ENCODE measurements around the gene FHOD3.

Gene FHOD3

DNA sequence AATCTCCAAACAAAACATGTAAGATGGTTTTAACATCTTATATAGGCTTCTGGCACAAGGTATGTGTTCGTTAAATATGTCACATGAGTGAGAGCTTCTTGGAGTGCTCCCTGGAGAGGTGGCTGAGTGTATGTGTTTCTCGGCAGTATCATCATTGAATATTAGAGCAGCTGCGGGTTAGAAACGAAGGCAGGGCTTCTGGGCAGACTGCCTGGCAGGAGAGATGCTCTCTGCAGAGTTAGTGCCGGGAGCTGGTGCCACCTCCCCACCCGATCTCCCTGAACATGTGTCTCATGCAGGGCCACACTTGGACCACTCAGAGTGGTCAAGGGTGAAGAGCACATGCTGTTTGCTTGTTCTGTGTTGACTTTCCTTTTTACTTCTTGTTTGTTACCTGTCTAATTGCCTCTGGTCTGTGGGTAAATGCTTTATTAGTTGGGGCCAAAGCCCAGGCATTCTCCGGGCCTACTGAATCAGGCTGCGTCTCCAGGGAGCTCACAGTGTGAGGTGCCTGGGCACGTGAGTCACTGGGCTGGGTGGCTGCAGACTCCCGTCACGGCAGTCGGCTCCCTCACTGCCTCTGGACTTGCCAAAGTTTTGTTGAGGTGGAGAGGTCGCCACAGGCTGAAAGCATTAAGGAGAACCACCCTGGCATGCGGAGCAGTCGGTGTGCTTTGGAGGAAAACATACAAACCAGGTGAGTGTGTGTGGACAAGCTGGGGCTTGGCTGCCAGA lies 246.6 kb downstream of the FHOD3 start:
- TF ChIP-seq, protein P1, sequence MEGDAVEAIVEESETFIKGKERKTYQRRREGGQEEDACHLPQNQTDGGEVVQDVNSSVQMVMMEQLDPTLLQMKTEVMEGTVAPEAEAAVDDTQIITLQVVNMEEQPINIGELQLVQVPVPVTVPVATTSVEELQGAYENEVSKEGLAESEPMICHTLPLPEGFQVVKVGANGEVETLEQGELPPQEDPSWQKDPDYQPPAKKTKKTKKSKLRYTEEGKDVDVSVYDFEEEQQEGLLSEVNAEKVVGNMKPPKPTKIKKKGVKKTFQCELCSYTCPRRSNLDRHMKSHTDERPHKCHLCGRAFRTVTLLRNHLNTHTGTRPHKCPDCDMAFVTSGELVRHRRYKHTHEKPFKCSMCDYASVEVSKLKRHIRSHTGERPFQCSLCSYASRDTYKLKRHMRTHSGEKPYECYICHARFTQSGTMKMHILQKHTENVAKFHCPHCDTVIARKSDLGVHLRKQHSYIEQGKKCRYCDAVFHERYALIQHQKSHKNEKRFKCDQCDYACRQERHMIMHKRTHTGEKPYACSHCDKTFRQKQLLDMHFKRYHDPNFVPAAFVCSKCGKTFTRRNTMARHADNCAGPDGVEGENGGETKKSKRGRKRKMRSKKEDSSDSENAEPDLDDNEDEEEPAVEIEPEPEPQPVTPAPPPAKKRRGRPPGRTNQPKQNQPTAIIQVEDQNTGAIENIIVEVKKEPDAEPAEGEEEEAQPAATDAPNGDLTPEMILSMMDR (conservative IDR thresholded peaks at IDR 0.05; ENCODE audit: low read length): no peak
- no peak for TF ChIP-seq EZH2phosphoT487 (IDR thresholded peaks at IDR 0.05; ENCODE audit: borderline replicate concordance)
- Histone ChIP-seq H2AFZ (ENCODE audit: low read length) (no peak overlapping the region), H3K36me3 (ENCODE audit: insufficient read depth, low read length) (no peaks in the 10 kb centered on the region)

DNA sequence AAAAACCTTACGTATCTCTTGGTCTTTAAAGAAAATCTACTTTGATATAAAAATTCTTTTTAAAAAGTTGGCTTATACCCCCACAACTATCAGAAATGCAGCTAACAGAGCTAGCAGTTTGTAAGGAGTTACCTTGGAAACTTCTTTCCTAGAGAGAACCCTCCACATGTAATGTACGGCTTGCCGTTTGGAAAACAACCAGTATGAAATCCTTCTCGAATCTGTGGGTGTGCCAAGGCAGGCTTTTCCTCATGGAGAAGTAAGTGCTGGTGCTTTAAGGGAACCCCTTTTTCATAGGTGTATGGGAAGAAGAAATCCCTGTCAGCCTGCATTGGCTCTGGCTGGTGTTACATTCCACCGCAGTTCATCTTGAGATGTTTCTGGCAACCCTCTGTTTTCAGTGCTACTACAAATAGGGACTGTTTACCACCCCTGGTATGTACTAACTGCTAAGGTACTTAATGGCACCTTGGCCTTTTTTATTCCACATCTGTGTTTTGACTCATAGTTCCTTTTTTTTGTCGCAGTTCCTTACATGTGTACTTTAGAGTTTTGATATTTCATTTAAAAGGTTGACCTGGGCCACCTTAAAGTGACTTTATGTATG lies 248.4 kb downstream of the FHOD3 start:
- Histone ChIP-seq H2AFZ (ENCODE audit: low read length) (no peak overlapping the region), H3K9me2 (replicated peaks; ENCODE audit: low read depth, low read length) (no peaks in the 10 kb centered on the region), H3F3A (ENCODE audit: low read depth) (no peaks in the 10 kb centered on the region), H3K79me2 (ENCODE audit: insufficient read depth, low read length) (no peaks in the 10 kb centered on the region), H3K9ac (ENCODE audit: low read depth, low read length, poor library complexity, severe bottlenecking) (no peak overlapping the region), H3K4me1 (ENCODE audit: insufficient read depth, low read length, poor library complexity, severe bottlenecking) (no peaks in the 10 kb centered on the region), H4K20me1 (ENCODE audit: insufficient read depth, low read length, poor library complexity, severe bottlenecking) (no peaks in the 10 kb centered on the region), H3K36me3 (ENCODE audit: insufficient read depth, low read length) (no peaks in the 10 kb centered on the region), H3K4me3 (ENCODE audit: low read length, poor library complexity, severe bottlenecking) (no peak overlapping the region), H3K4me2 (ENCODE audit: low read depth, low read length, poor library complexity, severe bottlenecking) (no peak overlapping the region), H3K9me3 (ENCODE audit: insufficient read depth, low read depth, low read length) (no peaks in the 10 kb centered on the region), H3K27me3 (ENCODE audit: insufficient read depth, low read length, poor library complexity, severe bottlenecking) (no peaks in the 10 kb centered on the region)
- TF ChIP-seq, protein P1 (conservative IDR thresholded peaks at IDR 0.05; ENCODE audit: low read length): no peak
- no peak for TF ChIP-seq EZH2phosphoT487 (IDR thresholded peaks at IDR 0.05; ENCODE audit: borderline replicate concordance)

More for the DNA sequence above, 246.6 kb downstream of the FHOD3 start:
- Histone ChIP-seq H3K27me3 (ENCODE audit: insufficient read depth, low read length, poor library complexity, severe bottlenecking) (no peaks in the 10 kb centered on the region), H3K4me1 (ENCODE audit: insufficient read depth, low read length, poor library complexity, severe bottlenecking) (no peaks in the 10 kb centered on the region), H4K20me1 (ENCODE audit: insufficient read depth, low read length, poor library complexity, severe bottlenecking) (no peaks in the 10 kb centered on the region), H3K9me2 (replicated peaks; ENCODE audit: low read depth, low read length) (no peaks in the 10 kb centered on the region), H3K4me3 (ENCODE audit: low read length, poor library complexity, severe bottlenecking) (no peak overlapping the region), H3K4me2 (ENCODE audit: low read depth, low read length, poor library complexity, severe bottlenecking) (no peak overlapping the region), H3K9ac (ENCODE audit: low read depth, low read length, poor library complexity, severe bottlenecking) (no peak overlapping the region), H3K9me3 (ENCODE audit: insufficient read depth, low read depth, low read length) (no peaks in the 10 kb centered on the region), H3F3A (ENCODE audit: low read depth) (no peaks in the 10 kb centered on the region), H3K79me2 (ENCODE audit: insufficient read depth, low read length) (no peaks in the 10 kb centered on the region)

DNA sequence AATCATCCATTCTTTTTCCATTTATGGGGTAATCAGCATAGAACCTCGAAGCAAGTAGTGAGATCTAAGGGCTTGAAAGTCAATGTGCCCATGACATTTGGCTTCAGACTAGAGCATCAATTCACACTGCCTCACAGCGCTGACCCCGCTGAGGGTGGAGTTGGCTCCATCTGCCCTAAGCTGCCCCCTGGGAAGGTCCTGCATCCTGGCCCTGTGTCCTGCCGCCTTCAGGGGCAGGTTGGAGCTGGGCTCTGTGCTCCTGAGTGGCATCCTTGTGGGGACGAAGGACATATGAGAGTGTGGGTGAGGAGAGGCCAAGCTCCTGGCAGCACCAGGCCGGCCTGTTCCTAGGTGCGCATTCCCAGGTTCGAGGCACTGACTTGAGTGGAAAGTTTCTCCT lies 249.4 kb downstream of the FHOD3 start:
- no peaks in the 10 kb centered on the region for H3K9me3 ChIP-seq (ENCODE audit: insufficient read depth, low read depth, low read length)
- no peaks in the 10 kb centered on the region for H3K27me3 ChIP-seq (ENCODE audit: insufficient read depth, low read length, poor library complexity, severe bottlenecking)
- H3K4me2 ChIP-seq (ENCODE audit: low read depth, low read length, poor library complexity, severe bottlenecking): no peak overlapping the region
- H3K4me1 ChIP-seq (ENCODE audit: insufficient read depth, low read length, poor library complexity, severe bottlenecking): no peaks in the 10 kb centered on the region
- no peak overlapping the region for H3K4me3 ChIP-seq (ENCODE audit: low read length, poor library complexity, severe bottlenecking)
- TF ChIP-seq EZH2phosphoT487 (IDR thresholded peaks at IDR 0.05; ENCODE audit: borderline replicate concordance): no peak
- TF ChIP-seq, protein P1 (conservative IDR thresholded peaks at IDR 0.05; ENCODE audit: low read length): no peak
- no peaks in the 10 kb centered on the region for H3K36me3 ChIP-seq (ENCODE audit: insufficient read depth, low read length)
- H3K79me2 ChIP-seq (ENCODE audit: insufficient read depth, low read length): no peaks in the 10 kb centered on the region
- no peaks in the 10 kb centered on the region for H4K20me1 ChIP-seq (ENCODE audit: insufficient read depth, low read length, poor library complexity, severe bottlenecking)
- no peak overlapping the region for H2AFZ ChIP-seq (ENCODE audit: low read length)
- no peaks in the 10 kb centered on the region for H3K9me2 ChIP-seq (replicated peaks; ENCODE audit: low read depth, low read length)
- H3F3A ChIP-seq (ENCODE audit: low read depth): no peaks in the 10 kb centered on the region
- H3K9ac ChIP-seq (ENCODE audit: low read depth, low read length, poor library complexity, severe bottlenecking): no peak overlapping the region
